AG09309 (cell line): ENCODE results near the gene CXCR6.
"Not testable (repeated sequence)": the region's sequence is repeated elsewhere in the genome, so short reads cannot be mapped to it uniquely, and the experiment has no call there.

Experiments used
- DNase-seq: peaks from one replicate; pipeline ENCODE4 v3.0.0-alpha.2; 2010; ENCODE audit warnings: low read depth
- H3K4me3 ChIP-seq: 2 replicates; pipeline ENCODE4 v1.5.1; 2011; ENCODE audit warnings: mild to moderate bottlenecking, low read depth, low read length, moderate library complexity; ENCODE audit not compliant: control insufficient read depth
- TF ChIP-seq, protein P1 (sequence below): IDR thresholded peaks from 2 replicates; pipeline ENCODE4 v1.5.1; 2011; ENCODE audit warnings: mild to moderate bottlenecking, low read depth, low read length, inconsistent platforms; ENCODE audit not compliant: insufficient read depth, control insufficient read depth; ENCODE audit errors: missing control alignments

Gene CXCR6

DNA sequence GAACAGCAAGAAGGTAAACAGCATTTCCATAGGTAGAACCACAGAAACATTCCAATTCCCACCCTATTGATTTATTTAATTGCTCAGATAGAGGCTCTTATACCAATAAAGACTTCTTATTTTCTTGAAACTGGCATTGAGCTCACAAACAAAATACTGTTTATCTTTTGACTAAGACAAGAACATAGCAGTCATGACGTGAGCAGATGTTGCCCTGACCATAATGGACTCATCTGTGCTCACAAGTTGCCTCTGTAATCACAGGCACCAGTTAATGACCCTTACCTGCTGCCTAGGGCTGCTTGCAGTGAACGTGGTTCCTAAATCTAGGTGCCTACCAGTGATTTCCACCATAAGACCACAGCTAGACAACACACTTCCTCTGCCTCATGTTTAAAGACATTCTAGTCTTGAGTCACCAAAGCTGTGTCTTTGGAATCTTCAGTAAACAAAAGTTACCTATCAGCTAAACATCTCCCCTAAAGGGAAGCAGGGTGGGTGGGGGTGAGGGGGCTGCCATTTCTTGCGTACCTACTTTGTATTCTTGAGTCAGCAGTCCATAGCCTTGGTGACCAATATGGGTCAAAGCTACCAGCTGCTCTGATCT, 50.3 kb downstream of the CXCR6 start:
- TF ChIP-seq, protein P1, sequence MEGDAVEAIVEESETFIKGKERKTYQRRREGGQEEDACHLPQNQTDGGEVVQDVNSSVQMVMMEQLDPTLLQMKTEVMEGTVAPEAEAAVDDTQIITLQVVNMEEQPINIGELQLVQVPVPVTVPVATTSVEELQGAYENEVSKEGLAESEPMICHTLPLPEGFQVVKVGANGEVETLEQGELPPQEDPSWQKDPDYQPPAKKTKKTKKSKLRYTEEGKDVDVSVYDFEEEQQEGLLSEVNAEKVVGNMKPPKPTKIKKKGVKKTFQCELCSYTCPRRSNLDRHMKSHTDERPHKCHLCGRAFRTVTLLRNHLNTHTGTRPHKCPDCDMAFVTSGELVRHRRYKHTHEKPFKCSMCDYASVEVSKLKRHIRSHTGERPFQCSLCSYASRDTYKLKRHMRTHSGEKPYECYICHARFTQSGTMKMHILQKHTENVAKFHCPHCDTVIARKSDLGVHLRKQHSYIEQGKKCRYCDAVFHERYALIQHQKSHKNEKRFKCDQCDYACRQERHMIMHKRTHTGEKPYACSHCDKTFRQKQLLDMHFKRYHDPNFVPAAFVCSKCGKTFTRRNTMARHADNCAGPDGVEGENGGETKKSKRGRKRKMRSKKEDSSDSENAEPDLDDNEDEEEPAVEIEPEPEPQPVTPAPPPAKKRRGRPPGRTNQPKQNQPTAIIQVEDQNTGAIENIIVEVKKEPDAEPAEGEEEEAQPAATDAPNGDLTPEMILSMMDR = no peak
- no peak for DNase-seq
- no peak overlapping the region for H3K4me3 ChIP-seq

DNA sequence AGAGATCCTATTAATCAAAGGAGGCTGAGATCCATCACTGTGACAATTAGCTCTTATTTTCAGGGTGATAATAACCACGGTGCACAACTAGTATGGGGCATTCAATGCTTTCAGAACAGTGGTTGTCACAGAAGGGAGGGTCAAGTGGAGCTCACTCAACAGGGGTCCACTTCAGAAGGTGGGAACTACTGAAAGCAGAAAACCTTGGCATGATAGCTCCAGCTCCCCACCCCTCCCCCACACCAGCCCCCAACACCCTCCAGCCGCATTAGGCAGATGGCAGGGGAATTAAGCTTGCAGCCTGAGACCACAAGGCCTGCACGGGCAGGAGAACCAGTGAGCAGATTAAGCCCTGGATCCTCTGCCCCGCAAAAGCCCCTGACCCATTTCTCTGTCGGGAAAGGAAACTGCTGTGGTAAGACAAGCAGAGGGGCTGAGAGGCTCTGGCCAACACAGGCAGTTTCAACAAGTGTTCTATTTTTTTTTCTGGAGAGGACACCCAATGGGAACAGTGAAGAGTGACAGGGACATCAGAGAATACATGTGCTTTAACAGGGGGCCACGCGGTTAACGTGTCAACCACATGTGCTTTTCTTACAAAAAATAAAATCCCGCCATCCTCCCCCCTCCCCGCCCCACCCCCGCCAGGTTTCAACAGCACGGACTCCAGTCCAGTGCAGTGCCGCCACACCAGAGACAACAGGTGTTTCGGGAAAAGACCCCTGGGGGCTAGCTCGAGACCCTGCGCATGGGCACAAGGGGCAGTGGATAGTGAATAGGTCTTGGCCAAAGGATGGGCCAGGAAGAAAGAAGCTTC, 51.4 kb downstream of the CXCR6 start:
- TF ChIP-seq, protein P1 = no peak
- no peak for DNase-seq
- peak overlapping the region; percentile 57 for H3K4me3 ChIP-seq

DNA sequence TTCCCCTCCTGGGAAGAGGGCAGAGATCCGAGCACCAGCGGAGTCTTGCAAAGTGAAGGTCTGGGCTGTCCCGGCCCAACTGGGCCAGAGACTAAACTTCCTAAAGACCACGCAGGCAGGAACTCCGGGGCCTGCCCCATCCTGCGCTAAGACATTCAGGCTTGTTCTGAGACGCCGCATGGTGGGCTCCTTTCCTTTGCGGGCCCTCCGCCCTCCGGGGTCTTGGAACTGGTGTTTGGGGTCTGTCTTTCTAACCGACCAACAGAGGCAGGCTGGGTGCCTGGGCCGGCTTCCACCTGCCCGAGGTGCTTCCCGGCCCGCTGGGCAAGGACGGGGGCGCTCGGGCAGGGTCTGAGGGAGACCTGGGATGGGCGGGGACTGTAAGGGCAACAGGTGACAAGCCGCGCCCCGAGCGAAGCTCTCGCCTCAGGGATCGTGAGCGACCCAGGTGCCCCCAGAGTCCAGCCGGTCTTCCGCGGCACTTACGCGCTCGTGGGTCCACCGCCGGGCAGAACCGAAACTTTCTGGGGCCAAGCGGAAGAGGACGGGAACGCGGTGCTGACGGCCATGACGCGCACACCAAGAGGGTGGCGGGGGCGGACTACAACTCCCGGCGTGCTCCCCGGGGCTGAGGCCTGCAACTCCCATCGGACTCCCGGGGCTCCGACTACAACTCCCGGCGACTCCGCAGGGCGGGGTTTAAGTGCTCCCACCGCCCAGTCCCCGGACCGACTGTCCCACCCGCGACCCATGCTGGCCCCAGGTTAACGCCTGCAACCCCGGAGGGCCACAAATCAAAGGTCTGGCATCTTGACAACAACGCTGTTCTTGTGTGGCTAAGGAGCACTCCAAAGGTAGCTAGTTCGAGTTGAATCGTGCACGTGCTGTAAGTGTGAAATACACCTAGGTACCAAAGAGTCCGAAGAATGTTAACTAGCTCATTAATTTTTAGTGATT, 52.2 kb downstream of the CXCR6 start, which contains the start of gene FYCO1:
Gene FYCO1, minus strand, starts transcription at position 589 of the 957 bp plus-strand sequence. CDS start 10,914 bp downstream, outside the sequence.
- TF ChIP-seq, protein P1 = no peak
- DNase-seq = peak; percentile 47

DNA sequence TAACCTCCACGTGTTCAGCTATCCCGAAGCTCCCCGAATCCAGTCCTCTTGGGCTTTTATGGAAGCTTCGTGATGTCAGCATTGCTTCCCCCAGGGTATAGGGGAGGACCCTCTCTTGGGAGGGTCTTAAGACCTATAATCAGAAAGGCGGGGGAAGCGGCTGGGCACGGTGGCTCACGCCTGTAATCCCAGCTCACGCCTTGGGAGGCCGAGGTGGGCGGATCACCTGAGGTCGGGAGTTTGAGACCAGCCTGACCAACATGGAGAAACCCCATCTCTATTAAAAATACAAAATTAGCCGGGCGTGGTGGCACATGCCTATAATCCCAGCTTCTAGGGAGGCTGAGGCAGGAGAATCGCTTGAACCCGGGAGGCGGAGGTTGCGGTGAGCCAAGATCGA, 54.2 kb downstream of the CXCR6 start:
- not testable (repeated sequence) for H3K4me3 ChIP-seq

More for the DNA sequence above, 52.2 kb downstream of the CXCR6 start, which contains the start of gene FYCO1:
- peak within 1 kb of the TSS; percentile 57 for H3K4me3 ChIP-seq

DNA sequence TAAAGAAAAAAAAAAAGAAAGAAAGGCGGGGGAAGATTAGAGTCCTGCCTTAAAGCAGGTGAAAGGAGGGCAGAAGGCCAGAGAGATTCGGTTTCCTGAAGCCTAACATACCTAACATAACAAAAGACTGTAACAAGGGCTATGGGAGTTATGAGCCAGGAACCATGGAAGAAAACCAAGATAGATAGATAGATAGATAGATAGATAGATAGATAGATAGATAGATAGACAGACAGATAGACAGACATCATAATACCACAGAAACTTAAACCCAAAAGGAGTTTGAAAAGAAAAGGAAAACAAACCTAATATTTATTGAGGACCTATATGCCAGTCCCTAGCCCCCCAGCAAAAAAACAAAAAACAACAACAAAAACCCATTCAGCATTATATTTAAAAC, 54.7 kb downstream of the CXCR6 start:
- H3K4me3 ChIP-seq = no peak overlapping the region
- TF ChIP-seq, protein P1 = no peak
- no peak for DNase-seq

More for the DNA sequence above, 54.2 kb downstream of the CXCR6 start:
- DNase-seq = not testable (repeated sequence)
